PC-9 (cell line): ENCODE results near the gene ERVK3-1. TPM values are rescaled to one million over a fixed set of nuclear protein-coding genes. Genes with fewer than 3 reads are reported as not detected.

Source experiments
- BruUV-seq: library from RNA; stranded (reverse); fragments of 400-500 nt; replicated peaks from 2 replicates; lab custom pipeline; 2021; lab: Mats Ljungman, UMichigan
- CTCF ChIA-PET: fragments of 300-600 bp; sonication (Branson Sonifier 250); formaldehyde crosslinking; loops from one replicate; lab custom pipeline; 2022; ENCODE audit warnings: antibody characterized with exemption; lab: Charles Lee
- POLR2A ChIA-PET: fragments of 300-600 bp; sonication (Branson Sonifier 250); formaldehyde crosslinking; loops from one replicate; lab custom pipeline; 2022; ENCODE audit warnings: antibody characterized with exemption; ENCODE audit not compliant: unreplicated experiment; lab: Charles Lee
- DNase-seq, 2 experiments: peaks; one replicate each; pipeline versions ENCODE4 v3.0.0 to v3.0.0-alpha.2; 2015 to 2022; ENCODE audit warnings: mixed read lengths in 1 of 2
- H2AFZ ChIP-seq: fragments of 200-600 bp; sonication (generic); 2 replicates; pipeline ENCODE4 v1.8.1; 2017; ENCODE audit warnings: antibody characterized with exemption
- H3F3A ChIP-seq: fragments of 200-600 bp; sonication (generic); 2 replicates; pipeline ENCODE4 v1.8.1; 2017; ENCODE audit warnings: antibody characterized with exemption, mild to moderate bottlenecking, low read depth; ENCODE audit not compliant: insufficient read depth
- H3K27ac ChIP-seq: fragments of 200-600 bp; sonication (generic); 2 replicates; pipeline ENCODE4 v1.6.1; 2016; ENCODE audit warnings: mixed run types
- H3K27me3 ChIP-seq: fragments of 200-600 bp; sonication (generic); 2 replicates; pipeline ENCODE4 v1.6.1; 2016; ENCODE audit warnings: low read depth, mixed run types; ENCODE audit not compliant: insufficient read depth
- H3K36me3 ChIP-seq: fragments of 200-600 bp; sonication (generic); 2 replicates; pipeline ENCODE4 v1.6.1; 2016; ENCODE audit warnings: low read depth, mixed run types
- H3K4me1 ChIP-seq: fragments of 200-600 bp; sonication (generic); replicated peaks from 2 replicates; pipeline ENCODE4 v1.6.1; 2016; ENCODE audit warnings: mixed run types; ENCODE audit not compliant: insufficient read depth
- H3K4me2 ChIP-seq: fragments of 200-600 bp; sonication (generic); 2 replicates; pipeline ENCODE4 v1.6.1; 2017; ENCODE audit warnings: mixed run types
- H3K4me3 ChIP-seq: fragments of 200-600 bp; sonication (generic); 2 replicates; pipeline ENCODE4 v1.6.1; 2016; ENCODE audit warnings: mixed run types
- H3K79me2 ChIP-seq: fragments of 200-600 bp; sonication (generic); 2 replicates; pipeline ENCODE4 v1.6.1; 2017; ENCODE audit warnings: low read depth, mixed run types
- H3K9me2 ChIP-seq: fragments of 200-600 bp; sonication (generic); 2 replicates; pipeline ENCODE4 v1.8.1; 2017; ENCODE audit warnings: mild to moderate bottlenecking; ENCODE audit not compliant: insufficient read depth
- H3K9me3 ChIP-seq: fragments of 200-600 bp; sonication (generic); 2 replicates; pipeline ENCODE4 v1.8.1; 2016; ENCODE audit warnings: low read depth; ENCODE audit not compliant: insufficient read depth
- H4K20me1 ChIP-seq: fragments of 200-600 bp; sonication (generic); 2 replicates; pipeline ENCODE4 v1.8.1; 2017; ENCODE audit not compliant: insufficient read depth
- CTCF ChIP-seq: fragments of 200-600 bp; sonication (generic); conservative IDR thresholded peaks from 2 replicates; pipeline ENCODE4 v1.6.1; 2017; ENCODE audit warnings: mixed run types, antibody characterized with exemption, mild to moderate bottlenecking, moderate library complexity
- EZH2 ChIP-seq: fragments of 200-600 bp; sonication (generic); IDR thresholded peaks from 2 replicates; pipeline ENCODE4 v1.8.0; 2017; ENCODE audit warnings: antibody characterized with exemption, low read depth
- intact Hi-C: fragments of 100-400 bp; cut with micrococcal nuclease; formaldehyde crosslinking; loops from one replicate; pipeline ENCODE4 v1.10.0; 2022; ENCODE audit not compliant: unreplicated experiment
- microRNA-seq: library from miRNA; unstranded; fragments of <30 nt; microRNA quantifications from one replicate; pipeline ENCODE4 v1.2.0, GENCODE V29; 2021; ENCODE audit warnings: borderline number of aligned reads, borderline replicate concordance
- total RNA-seq: library from RNA; stranded (reverse); gene quantifications from 2 replicates; pipeline ENCODE4 v1.2.3, GENCODE V29; 2021

The ERVK3-1 gene
- total RNA-seq, 1 experiment from 2014 or later, result 21.3 TPM

- CTCF ChIA-PET, result no interaction called here
- Histone ChIP-seq H3K9me2 (no peaks in the 10 kb centered on the region), H3K4me1 (no peaks in the 10 kb centered on the region), H3K4me2 (peak within 1 kb of the TSS; percentile 72), H3K27ac (peak within 1 kb of the TSS; percentile 89), H3K4me3 (peak within 1 kb of the TSS; percentile 69), H3K27me3 (no peaks in the 10 kb centered on the region), H3K79me2 (peaks cover 8% of the 10 kb centered on the region), H4K20me1 (no peaks in the 10 kb centered on the region), H3F3A (no peaks in the 10 kb centered on the region; the same call in 1 of the 2 replicates), H3K9me3 (no peaks in the 10 kb centered on the region), H2AFZ (peak within 1 kb of the TSS; percentile 89), H3K36me3 (no peaks in the 10 kb centered on the region)
- POLR2A ChIA-PET, result interaction anchor here (0.5 to 1.1 kb wide), 11 partner anchors 19 to 1122 kb away, joined by 3 to 20 read pairs (median 3); partner anchors contain the start of genes ZBTB45, ZNF584, ZNF776 and ZNF805
- TF ChIP-seq CTCF (no peak), EZH2 (no peak)
- DNase-seq, result peak; percentile 88 to 96
- intact Hi-C loops, result loop anchor here (1.0 to 5.0 kb wide), 4 partner anchors 19 to 105 kb away; partner anchors contain the start of genes ZNF324, ZNF324B, ZNF584 and ZNF837
- BruUV-seq, result no TSS peak
These were observed 57.3 kb downstream of the ERVK3-1 start, which contains the start of gene ZNF497 for GRCh38 chr19:58362272-58362994. TSS of gene ZNF497 (minus strand) at chr19:58362751. CDS start at chr19:58357635, 5,116 bp downstream.

GRCh38 chr19:58364146-58364545 is 59.0 kb downstream of the ERVK3-1 start:
- no peak for DNase-seq
- peaks cover 8% of the 10 kb centered on the region for H3K79me2 ChIP-seq
- ChIA-PET POLR2A (interaction anchor here (0.6 kb wide), 1 partner anchor 135 kb away, joined by 3 read pairs; no protein-coding TSS in a partner anchor), CTCF (no interaction called here)
- H3K4me3 ChIP-seq, result no peak overlapping the region
- intact Hi-C loops, result loop anchor here (5.0 kb wide), 3 partner anchors 43 to 103 kb away; partner anchors contain the start of genes ZNF324, ZNF324B and ZNF584
- no peaks in the 10 kb centered on the region for H4K20me1 ChIP-seq
- H2AFZ ChIP-seq, result no peak overlapping the region
- H3K4me2 ChIP-seq, result no peak overlapping the region
- H3K9me3 ChIP-seq, result no peaks in the 10 kb centered on the region
- no peak overlapping the region for H3K27ac ChIP-seq
- no peaks in the 10 kb centered on the region for H3K9me2 ChIP-seq
- no peaks in the 10 kb centered on the region; the same call in 1 of the 2 replicates for H3F3A ChIP-seq
- H3K36me3 ChIP-seq, result no peaks in the 10 kb centered on the region
- TF ChIP-seq CTCF (no peak), EZH2 (no peak)
- no peaks in the 10 kb centered on the region for H3K4me1 ChIP-seq
- BruUV-seq, result no TSS peak
- no peaks in the 10 kb centered on the region for H3K27me3 ChIP-seq

Small RNA genes within 50 kb of the gene (microRNA-seq; reads per million reads assigned to microRNA genes)
- not detected for gene MIR6806

Other genes starting within 250 kb of the ERVK3-1 start
- gene ZNF135, start 246.1 kb upstream of the ERVK3-1 start, total RNA-seq, result 0.15 TPM in 1 of 2 replicates, not detected in the other
- 76.3 and 90.5 TPM in 2 replicates for gene ZSCAN18, start 207.1 kb upstream of the ERVK3-1 start, total RNA-seq
- 10.6 and 16.1 TPM in 2 replicates for gene ZNF329, start 154.6 kb upstream of the ERVK3-1 start, total RNA-seq
- 34.3 and 36.4 TPM in 2 replicates for gene ZNF274, start 122.3 kb upstream of the ERVK3-1 start, total RNA-seq
- 29.5 and 32.7 TPM in 2 replicates for gene ZNF544, start 76.5 kb upstream of the ERVK3-1 start, total RNA-seq
- gene ZNF8, start 26.4 kb upstream of the ERVK3-1 start, total RNA-seq, result 6.2 and 6.4 TPM in 2 replicates
- 0.08 TPM in 1 of 2 replicates, not detected in the other for gene ZSCAN22, start 21.6 kb downstream of the ERVK3-1 start, total RNA-seq
- gene A1BG, start 48.1 kb downstream of the ERVK3-1 start, total RNA-seq, result 2.5 and 4.5 TPM in 2 replicates
- gene ZNF497, start 57.4 kb downstream of the ERVK3-1 start, total RNA-seq, result 7.2 and 8.6 TPM in 2 replicates
- gene ZNF837, start 75.7 kb downstream of the ERVK3-1 start, total RNA-seq, result 3.3 and 4.1 TPM in 2 replicates
- 941 and 961 TPM in 2 replicates for gene RPS5, start 81.9 kb downstream of the ERVK3-1 start, total RNA-seq
- 0.61 and 0.68 TPM in 2 replicates for gene RNF225, start 90.3 kb downstream of the ERVK3-1 start, total RNA-seq
- 13.5 and 18.8 TPM in 2 replicates for gene ZNF584, start 103.3 kb downstream of the ERVK3-1 start, total RNA-seq
- gene ZNF132, start 134.8 kb downstream of the ERVK3-1 start, total RNA-seq, result 1.5 and 2.1 TPM in 2 replicates
- 4.3 and 6.1 TPM in 2 replicates for gene ZNF324B, start 146.2 kb downstream of the ERVK3-1 start, total RNA-seq
- 5.9 and 8.1 TPM in 2 replicates for gene ZNF324, start 161.7 kb downstream of the ERVK3-1 start, total RNA-seq
- 11.0 and 16.5 TPM in 2 replicates for gene ZNF446, start 171.0 kb downstream of the ERVK3-1 start, total RNA-seq
- gene SLC27A5, start 206.6 kb downstream of the ERVK3-1 start, total RNA-seq, result 8.4 and 9.2 TPM in 2 replicates
- gene ZBTB45, start 214.4 kb downstream of the ERVK3-1 start, total RNA-seq, result 8.1 and 8.9 TPM in 2 replicates
- 311 and 322 TPM in 2 replicates for gene TRIM28, start 238.7 kb downstream of the ERVK3-1 start, total RNA-seq
- gene CHMP2A, start 249.7 kb downstream of the ERVK3-1 start, total RNA-seq, result 149 and 186 TPM in 2 replicates